GM10266 (cell line): ENCODE data around the gene OR10P1.

ENCODE experiments used
- DNase-seq: peaks from one replicate; pipeline ENCODE4 v3.0.0; 2012; ENCODE audit errors: extremely low spot score
- CTCF ChIP-seq: IDR thresholded peaks from 2 replicates; pipeline ENCODE4 v1.5.1; 2012; ENCODE audit warnings: mild to moderate bottlenecking, low read depth; ENCODE audit not compliant: control insufficient read depth, insufficient read depth; ENCODE audit errors: missing control alignments

The OR10P1 gene

GRCh38 chr12:55652352-55652751, 15.7 kb downstream of the OR10P1 start:
- no peak for DNase-seq
- no peak for TF ChIP-seq CTCF

- no peak for TF ChIP-seq CTCF
- no peak for DNase-seq
Measured at GRCh38 chr12:55653031-55653430, 16.3 kb downstream of the OR10P1 start.

- no peak for TF ChIP-seq CTCF
- no peak for DNase-seq
Measured at GRCh38 chr12:55654511-55655214, 18.0 kb downstream of the OR10P1 start.

- TF ChIP-seq CTCF, result no peak
- no peak for DNase-seq
Measured at GRCh38 chr12:55657212-55657611, 20.5 kb downstream of the OR10P1 start.

GRCh38 chr12:55658212-55658611, 21.5 kb downstream of the OR10P1 start:
- no peak for TF ChIP-seq CTCF

GRCh38 chr12:55658635-55659391, 22.1 kb downstream of the OR10P1 start:
- no peak for DNase-seq
- no peak for TF ChIP-seq CTCF

More at GRCh38 chr12:55658212-55658611, 21.5 kb downstream of the OR10P1 start:
- DNase-seq, result no peak
